Urothelium cell line (cell line): ENCODE measurements around the gene TEX261.
"Not testable (repeated sequence)": the region's sequence is repeated elsewhere in the genome, so short reads cannot be mapped to it uniquely, and the experiment has no call there.

Experiments
- DNase-seq: peaks from one replicate; pipeline ENCODE4 v3.0.0; 2011; ENCODE audit warnings: low spot score, mixed read lengths
- FAIRE-seq: peaks from 2 replicates; lab custom pipeline; 2011; peaks lifted over from hg19 to GRCh38; lab: Jason Lieb, UNC

TEX261 gene

DNA sequence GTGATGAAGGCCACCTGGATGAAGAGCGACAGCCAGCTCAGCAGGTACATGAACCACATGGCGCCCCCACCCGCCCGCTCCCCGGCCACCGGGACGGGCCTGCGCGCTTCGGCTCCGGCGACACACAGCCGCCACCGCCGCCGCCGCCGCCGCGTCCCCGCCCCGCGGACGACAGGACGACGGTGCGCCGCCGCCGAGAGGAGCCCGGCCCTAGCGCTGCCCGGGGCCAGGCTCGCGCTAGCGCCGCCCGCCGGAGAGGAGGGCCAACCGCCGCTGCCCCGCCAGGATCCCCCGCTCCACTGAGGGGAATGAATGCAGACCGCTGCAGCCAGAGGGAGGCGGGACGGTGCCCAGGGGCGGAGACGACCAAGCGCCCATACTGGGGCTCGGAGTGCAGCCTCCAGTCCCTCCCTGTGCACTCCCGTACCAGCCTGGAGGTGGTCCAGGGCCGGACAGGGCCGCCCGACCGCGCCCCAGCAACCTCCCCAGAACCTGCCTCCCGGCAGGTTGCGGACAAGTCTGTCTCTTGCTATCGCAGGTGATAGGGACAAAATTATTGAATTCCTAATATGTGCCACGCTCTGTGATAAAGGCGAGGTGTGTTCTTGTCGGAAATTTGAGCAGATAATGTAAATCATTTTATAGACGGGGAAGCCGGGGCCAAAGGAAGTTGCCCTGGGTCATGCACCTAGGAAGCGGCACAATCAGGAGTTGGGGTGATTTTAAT, at the start of gene TEX261:
Gene TEX261 (minus strand): TSS at position 175 of the 727 bp plus-strand sequence. CDS start 116 bp downstream, at position 59.
- FAIRE-seq: no peak
- peak; percentile 98 for DNase-seq

DNA sequence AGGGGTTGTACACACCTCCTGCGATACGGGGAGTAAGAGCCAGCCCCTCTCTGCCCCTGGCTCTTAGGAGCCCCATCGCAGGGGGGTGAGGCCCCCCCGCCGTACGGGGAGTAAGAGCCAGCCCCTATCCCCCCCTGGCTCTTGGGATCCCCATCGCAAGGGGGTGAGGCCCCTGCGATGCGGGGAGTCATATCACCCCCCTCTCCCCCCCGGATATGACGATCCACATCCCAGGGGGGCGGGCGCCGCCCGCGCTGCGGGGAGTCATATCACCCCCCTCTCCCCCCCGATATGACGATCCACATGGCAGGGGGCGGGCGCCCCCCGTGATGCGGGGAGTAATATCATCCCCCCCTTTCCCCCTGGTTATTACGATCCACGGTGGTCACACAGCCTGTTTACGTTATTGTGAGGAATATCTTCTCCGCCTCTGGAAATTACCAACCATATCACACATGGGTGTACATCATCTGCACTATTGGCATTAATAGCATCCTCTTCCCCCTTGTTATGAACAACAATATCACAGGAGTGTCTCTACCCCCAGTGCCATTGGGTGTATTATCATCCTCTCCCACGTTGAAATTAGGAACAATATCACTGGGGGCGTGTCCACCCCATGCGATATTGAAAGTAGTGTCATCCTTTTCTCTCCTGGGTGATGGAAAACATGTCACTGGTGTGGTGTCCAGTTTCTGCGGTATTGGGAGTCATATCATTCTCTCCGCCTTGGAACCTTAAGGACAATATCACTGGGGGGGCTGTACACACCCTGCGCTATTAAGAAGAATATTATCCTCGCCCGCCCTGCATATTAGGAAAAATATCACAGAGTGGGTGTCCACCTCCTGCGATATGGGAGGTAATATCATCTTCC, 49.1 kb upstream of the TEX261 start:
- FAIRE-seq: peak; percentile 48
- peak; percentile 35 for DNase-seq

DNA sequence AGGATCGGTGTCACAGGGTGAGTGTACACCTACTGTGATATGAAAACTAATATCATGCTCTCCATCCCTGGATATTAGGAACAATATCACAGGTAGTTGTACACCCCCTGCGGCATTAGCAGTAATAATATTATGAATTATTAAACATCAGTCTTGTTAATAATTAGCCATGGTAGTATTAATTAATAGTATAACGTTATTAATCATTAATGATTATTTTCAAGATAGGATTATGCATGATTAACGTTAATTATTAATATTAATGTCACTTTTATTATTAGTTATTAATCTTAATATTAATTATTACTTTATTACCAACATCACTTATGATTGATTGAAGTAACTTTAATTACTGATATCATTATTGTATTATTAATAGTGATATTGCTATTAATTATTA, 47.6 kb upstream of the TEX261 start:
- no peak for FAIRE-seq
- no peak for DNase-seq

GRCh38 chr2:71036296-71036695, 41.6 kb upstream of the TEX261 start:
- FAIRE-seq, DNase-seq: not testable (repeated sequence)

DNA sequence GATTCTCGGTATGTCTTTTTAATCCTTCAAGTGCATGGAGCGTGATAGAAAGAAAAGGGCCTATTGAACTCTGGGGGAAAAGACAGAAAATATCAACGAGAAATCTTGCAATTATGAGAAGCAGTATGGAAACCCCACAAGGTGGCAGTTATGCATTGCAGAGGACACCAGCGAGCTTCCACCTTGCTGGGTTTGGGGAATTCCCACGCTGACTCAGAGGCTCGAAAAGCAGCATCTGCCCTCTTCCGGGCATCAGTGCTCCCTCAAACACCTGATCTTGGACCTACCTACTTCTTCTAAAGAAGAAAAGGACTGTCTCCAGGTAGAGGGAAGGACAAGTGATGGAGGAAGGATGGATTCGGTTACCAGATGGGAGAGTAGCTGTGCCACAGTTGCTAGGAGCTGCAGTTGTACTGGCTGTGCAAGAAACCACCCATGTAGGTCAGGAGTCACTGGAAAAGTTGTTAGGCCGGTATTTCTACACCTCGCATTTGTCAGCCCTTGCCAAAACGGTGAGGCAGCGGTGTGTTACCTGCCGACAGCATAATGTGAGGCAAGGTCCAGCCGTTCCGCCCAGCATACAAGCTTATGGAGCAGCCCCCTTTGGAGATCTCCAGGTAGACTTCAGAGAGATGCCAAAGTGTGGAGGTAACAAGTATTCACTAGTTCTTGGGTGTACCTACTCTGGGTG, 29.0 kb upstream of the TEX261 start:
- DNase-seq, FAIRE-seq: not testable (repeated sequence)

- not testable (repeated sequence) for DNase-seq, FAIRE-seq
Measured at GRCh38 chr2:71021394-71021793, 26.7 kb upstream of the TEX261 start.

DNA sequence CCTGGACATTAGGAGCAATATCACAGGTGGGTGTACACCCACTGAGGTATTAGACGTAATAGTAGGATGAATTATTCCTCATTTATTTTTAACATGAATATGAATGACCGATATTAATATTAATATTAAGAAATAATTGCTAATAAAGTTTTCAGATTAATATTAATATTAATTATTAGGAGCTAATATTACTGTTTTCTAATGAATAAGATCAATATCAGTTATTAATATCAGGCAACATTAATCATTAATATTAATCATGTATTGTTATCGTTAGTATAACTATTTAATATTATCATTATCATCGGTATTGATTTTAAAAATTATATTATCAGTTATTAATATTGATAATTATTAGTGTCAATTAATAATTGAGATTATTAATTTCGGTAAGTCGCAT, 25.3 kb upstream of the TEX261 start:
- not testable (repeated sequence) for FAIRE-seq, DNase-seq

DNA sequence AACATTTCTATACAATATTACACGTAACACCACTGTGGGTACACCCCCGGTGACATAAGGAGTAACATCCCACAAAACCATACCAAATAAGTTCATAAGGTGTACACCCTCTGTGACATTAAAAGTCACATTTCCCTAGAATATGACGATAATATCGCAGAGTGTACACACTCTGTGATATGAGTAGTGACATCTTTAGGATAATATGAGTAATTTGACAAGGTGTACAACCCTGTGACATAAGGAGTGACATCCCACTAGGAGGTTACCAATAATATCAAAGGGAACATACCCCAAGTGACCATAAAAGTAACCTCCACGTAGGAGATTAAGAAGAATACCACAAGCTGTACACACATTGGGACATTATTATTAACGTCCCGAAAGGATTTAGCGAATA, 24.0 kb upstream of the TEX261 start:
- DNase-seq: no peak
- FAIRE-seq: no peak

- DNase-seq, FAIRE-seq: not testable (repeated sequence)
Measured at GRCh38 chr2:71011786-71012185, 17.1 kb upstream of the TEX261 start.

- DNase-seq (no peak), FAIRE-seq (no peak)
Measured at GRCh38 chr2:71008342-71008741, 13.7 kb upstream of the TEX261 start.

GRCh38 chr2:71006955-71007799, 12.5 kb upstream of the TEX261 start:
- DNase-seq: no peak
- no peak for FAIRE-seq

GRCh38 chr2:71006323-71006722, 11.7 kb upstream of the TEX261 start:
- DNase-seq (no peak), FAIRE-seq (no peak)

DNA sequence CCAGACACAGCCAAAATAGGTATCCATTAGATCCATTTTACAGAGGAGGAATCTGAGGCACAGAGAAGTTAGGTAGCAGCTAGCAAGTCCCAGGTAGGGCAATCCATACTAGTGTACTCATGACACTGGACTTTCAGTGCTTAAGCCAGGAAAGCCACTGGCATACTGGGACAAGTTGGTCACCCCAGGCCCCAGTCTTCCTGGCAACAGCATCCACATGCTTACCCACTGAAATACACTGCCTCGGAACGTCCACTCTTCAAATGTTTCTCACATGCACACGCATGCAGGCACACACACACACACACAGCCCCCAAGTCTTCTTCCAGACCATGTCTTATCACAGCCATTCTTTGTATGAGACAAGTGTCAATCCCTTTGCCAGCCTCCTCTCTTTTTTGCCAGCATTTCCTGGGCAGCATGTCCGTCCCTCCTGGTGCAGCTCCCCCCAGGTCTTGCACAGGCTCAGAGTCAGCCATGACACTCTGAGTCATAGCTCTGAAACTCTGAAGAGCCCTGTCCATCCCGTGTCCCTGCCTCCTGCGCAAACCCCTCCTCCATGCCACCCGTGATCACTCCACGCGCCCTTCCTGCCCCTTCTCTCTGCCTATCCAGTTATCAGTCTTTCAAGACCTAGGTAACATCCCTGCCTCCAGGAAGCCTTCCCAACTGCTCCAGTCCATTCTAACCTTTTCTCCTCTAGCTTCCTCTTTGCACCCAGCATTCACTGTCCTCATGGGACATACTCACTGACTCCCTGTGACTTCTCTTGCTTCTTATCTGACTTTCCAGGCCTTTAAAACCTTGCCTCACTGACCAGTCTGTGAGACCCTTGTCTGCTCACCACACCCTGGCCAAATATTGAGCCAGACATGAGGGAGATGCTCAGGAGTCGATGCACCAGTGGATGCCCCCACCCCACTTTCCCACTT, 10.9 kb upstream of the TEX261 start:
- FAIRE-seq: no peak
- DNase-seq: no peak

- DNase-seq: no peak
- peak; percentile 50 for FAIRE-seq
Measured at GRCh38 chr2:71004857-71005256, 10.2 kb upstream of the TEX261 start.

- FAIRE-seq (no peak), DNase-seq (no peak)
Measured at GRCh38 chr2:71003966-71004755, 9.5 kb upstream of the TEX261 start.

DNA sequence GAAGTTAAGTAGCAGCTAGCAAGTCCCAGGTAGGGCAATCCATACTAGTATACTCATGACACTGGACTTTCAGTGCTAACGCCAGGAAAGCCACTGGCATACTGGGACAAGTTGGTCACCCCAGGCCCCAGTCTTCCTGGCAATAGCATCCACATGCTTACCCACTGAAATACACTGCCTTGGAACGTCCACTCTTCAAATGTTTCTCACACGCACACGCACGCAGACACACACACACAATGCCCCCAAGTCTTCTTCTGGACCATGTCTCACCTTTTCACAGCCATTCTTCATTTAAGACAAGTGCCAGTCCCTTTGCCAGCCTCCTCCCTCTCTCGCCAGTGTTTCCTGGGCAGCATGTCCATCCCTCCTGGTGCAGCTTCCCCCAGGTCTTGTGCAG, 8.7 kb upstream of the TEX261 start:
- FAIRE-seq: no peak

GRCh38 chr2:71001981-71002570, 7.4 kb upstream of the TEX261 start:
- no peak for DNase-seq
- FAIRE-seq: no peak

More for the DNA sequence above, 8.7 kb upstream of the TEX261 start:
- no peak for DNase-seq

DNA sequence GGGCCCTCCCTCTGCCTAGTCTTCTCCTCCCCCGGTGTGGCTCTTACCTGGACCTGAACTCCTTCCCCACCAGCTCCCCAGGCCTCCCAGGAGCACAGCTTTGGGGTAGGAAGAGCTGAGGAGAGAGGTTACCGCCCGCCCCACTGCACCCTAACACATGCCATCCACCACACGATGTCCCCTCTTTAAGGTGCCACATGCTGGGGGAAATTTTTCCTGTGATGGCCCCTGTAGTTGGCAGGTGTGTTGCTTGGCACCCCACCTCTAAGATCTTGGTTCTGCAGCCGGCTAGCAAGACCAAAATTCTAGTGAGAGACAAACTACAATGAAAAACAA, 6.9 kb upstream of the TEX261 start:
- no peak for DNase-seq
- FAIRE-seq: no peak
